ENCODE measurements around the gene ASB12. TPM values are rescaled to one million over a fixed set of nuclear protein-coding genes. Genes with fewer than 3 reads are reported as not detected.

The ASB12 gene
- total and polyA plus RNA-seq, 2 of the 8 experiments (the other 6 are each of a cell fraction or from before 2014, with no cell fraction given): 1.3 to 1.7 TPM

GRCh38 chrX:64191281-64192010, 39.0 kb downstream of the ASB12 start:
- Histone ChIP-seq H3K27ac (ENCODE audit: low read depth, low read length) (no peak overlapping the region), H3K4me1 (replicated peaks in 1 of 4; ENCODE audit: control insufficient read depth in 3 of 4, insufficient read depth in 4 of 4, low read length in 3 of 4) (no peaks in the 10 kb centered on the region; a peak in 2 of 7 replicates), H3K9me3 (ENCODE audit: insufficient read depth in 2 of 2, low read depth in 1 of 2, low read length in 1 of 2) (no peaks in the 10 kb centered on the region), H2BK5ac (ENCODE audit: low read depth, low read length) (no peak overlapping the region), H3K79me1 (ENCODE audit: low read depth, low read length) (no peaks in the 10 kb centered on the region), H2BK120ac (replicated peaks; ENCODE audit: low read depth, low read length) (no peak overlapping the region), H3K56ac (replicated peaks; ENCODE audit: insufficient read length, low read depth, low read length) (no peak overlapping the region), H2BK20ac (ENCODE audit: low read length) (no peak overlapping the region), H4K20me1 (replicated peaks in 1 of 2; ENCODE audit: control insufficient read depth in 1 of 2, insufficient read depth in 2 of 2, low read length in 2 of 2) (peaks cover 0 to 1% of the 10 kb centered on the region in 2 experiments), H4K5ac (ENCODE audit: insufficient read length, low read depth, low read length) (no peak overlapping the region), H4K8ac (ENCODE audit: extremely low read depth, insufficient read depth, low read length) (no peak overlapping the region), H3K23ac (ENCODE audit: insufficient read length) (no peak overlapping the region), H3K14ac (ENCODE audit: insufficient read length) (no peak overlapping the region), H2AFZ (ENCODE audit: low read length) (no peak overlapping the region), H3K79me2 (ENCODE audit: control insufficient read depth in 1 of 2, insufficient read depth in 2 of 2, low read length in 2 of 2) (no peaks in the 10 kb centered on the region), H4K91ac (replicated peaks; ENCODE audit: insufficient read length, low read length) (no peak overlapping the region), H3K4ac (replicated peaks; ENCODE audit: insufficient read length, low read depth, low read length) (no peak overlapping the region), H3K18ac (ENCODE audit: extremely low read depth, low read length) (no peak overlapping the region), H3K4me2 (ENCODE audit: insufficient read depth in 1 of 2, low read depth in 2 of 2, low read length in 2 of 2) (no peak overlapping the region), H2BK15ac (ENCODE audit: low read length) (no peak overlapping the region), H3K4me3 (ENCODE audit: extremely low read depth in 1 of 4, insufficient read depth in 2 of 4, low read depth in 3 of 4, low read length in 4 of 4) (no peak overlapping the region), H3K36me3 (ENCODE audit: control insufficient read depth in 2 of 4, insufficient read depth in 4 of 4, low read length in 3 of 4) (peaks cover 0 to 7% (median 2%) of the 10 kb centered on the region in 4 experiments; a peak in 3 of 8 replicates), H3K27me3 (replicated peaks in 1 of 4; ENCODE audit: control insufficient read depth in 3 of 4, extremely low read depth in 1 of 4, insufficient read depth in 3 of 4, low read length in 3 of 4) (no peaks in the 10 kb centered on the region), H3K23me2 (ENCODE audit: low read depth, low read length) (no peaks in the 10 kb centered on the region), H2BK12ac (ENCODE audit: low read depth, low read length) (no peak overlapping the region), H3K9ac (replicated peaks in 1 of 4; ENCODE audit: extremely low read depth in 1 of 4, low read depth in 3 of 4, low read length in 3 of 4) (no peak overlapping the region), H2AK5ac (ENCODE audit: low read depth, low read length) (no peak overlapping the region)
- CTCF ChIA-PET (ENCODE audit: partially characterized antibody): interaction anchor here (0.5 to 0.6 kb wide), 2 partner anchors 9 to 231 kb away, joined by 3 read pairs; no protein-coding TSS in a partner anchor
- no peak for FAIRE-seq
- DNase-seq (ENCODE audit: low read depth in 1 of 2, low spot score in 2 of 2): no peak
- WGBS, 2 experiments (ENCODE audit: extremely low coverage in 1 of 2, insufficient coverage in 1 of 2, insufficient read length in 1 of 2, insufficient replicate concordance in 2 of 2, low coverage in 1 of 2, low lambda C conversion rate in 2 of 2, missing lambda C conversion rate in 1 of 2): 97% methylated on average over 17 of the region's 19 CpGs; no CpG with 5 or more reads in 1 of the 2 experiments
- POLR2A ChIA-PET (ENCODE audit: partially characterized antibody): no interaction called here
- no peak for TF ChIP-seq POLR2AphosphoS5 (IDR thresholded peaks at IDR 0.05; ENCODE audit: low read depth, low read length)
- no peak for TF ChIP-seq GTF2F1 (IDR thresholded peaks at IDR 0.05; ENCODE audit: borderline replicate concordance, low read depth, low read length)
- TF ChIP-seq TCF12 (IDR thresholded peaks at IDR 0.05; ENCODE audit: low read depth, low read length): no peak
- TF ChIP-seq SRF (IDR thresholded peaks at IDR 0.05; ENCODE audit: low read depth, low read length): no peak
- TF ChIP-seq USF2 (IDR thresholded peaks at IDR 0.05; ENCODE audit: low read length): no peak
- no peak for TF ChIP-seq TBP (IDR thresholded peaks at IDR 0.05; ENCODE audit: low read depth, low read length)
- TF ChIP-seq ATF2 (IDR thresholded peaks at IDR 0.05; ENCODE audit: low read length): no peak
- TF ChIP-seq RXRA (IDR thresholded peaks at IDR 0.05; ENCODE audit: insufficient read depth, low read depth, low read length): no peak
- no peak for TF ChIP-seq MAFK (IDR thresholded peaks at IDR 0.05; ENCODE audit: low read depth, low read length)
- no peak for TF ChIP-seq CHD2 (IDR thresholded peaks at IDR 0.05; ENCODE audit: low read length)
